Mesenchymal stem cell (in vitro differentiated cells and primary cell): Measurements from ENCODE around the gene PLTP. TPM values are rescaled to one million over a fixed set of nuclear protein-coding genes. Genes with fewer than 3 reads are reported as not detected.

Source experiments
- DNase-seq: peaks from one replicate; pipeline ENCODE4 v3.0.0-alpha.2; 2013
- H2AFZ ChIP-seq: one replicate; pipeline ENCODE4 v1.6.1; 2013; ENCODE audit warnings: low read depth, mild to moderate bottlenecking, control low read depth, inconsistent platforms, low read length, moderate library complexity
- H2AK5ac ChIP-seq: 2 replicates; pipeline ENCODE4 v1.6.1; 2013; ENCODE audit warnings: low read length, moderate library complexity, mild to moderate bottlenecking, inconsistent platforms; ENCODE audit not compliant: severe bottlenecking
- H2BK120ac ChIP-seq: one replicate; pipeline ENCODE4 v1.6.1; 2013; ENCODE audit warnings: low read depth, mild to moderate bottlenecking, inconsistent platforms, low read length, moderate library complexity
- H2BK12ac ChIP-seq, 2 experiments: one replicate each; pipeline ENCODE4 v1.6.1; 2013; ENCODE audit warnings: inconsistent platforms in 2 of 2, low read length in 2 of 2, mild to moderate bottlenecking in 2 of 2, moderate library complexity in 2 of 2, control low read depth in 1 of 2
- H2BK15ac ChIP-seq: one replicate; pipeline ENCODE4 v1.6.1; 2013; ENCODE audit warnings: mild to moderate bottlenecking, low read depth, inconsistent platforms; ENCODE audit not compliant: poor library complexity, severe bottlenecking
- H2BK5ac ChIP-seq: 2 replicates; pipeline ENCODE4 v1.6.1; 2013; ENCODE audit warnings: low read depth, mild to moderate bottlenecking, low read length, control low read depth, inconsistent platforms; ENCODE audit not compliant: poor library complexity, severe bottlenecking
- H3K14ac ChIP-seq, 2 experiments: one replicate each; pipeline ENCODE4 v1.6.1; 2013; ENCODE audit warnings: inconsistent platforms in 2 of 2, low read length in 2 of 2, control low read depth in 1 of 2, mild to moderate bottlenecking in 1 of 2, moderate library complexity in 1 of 2
- H3K18ac ChIP-seq, 2 experiments: one replicate each; pipeline ENCODE4 v1.6.1; 2013; ENCODE audit warnings: inconsistent platforms in 2 of 2, low read length in 2 of 2, control low read depth in 1 of 2, low read depth in 1 of 2, mild to moderate bottlenecking in 1 of 2
- H3K23ac ChIP-seq, 2 experiments: one replicate each; pipeline ENCODE4 v1.6.1; 2013; ENCODE audit warnings: inconsistent platforms in 2 of 2, low read length in 2 of 2, mild to moderate bottlenecking in 2 of 2, moderate library complexity in 2 of 2, control low read depth in 1 of 2
- H3K27ac ChIP-seq: 2 replicates; pipeline ENCODE4 v1.5.1; 2013; ENCODE audit warnings: mild to moderate bottlenecking, moderate library complexity, low read length, control low read depth, inconsistent platforms; ENCODE audit not compliant: poor library complexity, severe bottlenecking
- H3K27me3 ChIP-seq, 2 experiments: 2 replicates each; pipeline versions ENCODE4 v1.6.1 to v1.7.0; 2013; ENCODE audit warnings: low read length in 2 of 2, mild to moderate bottlenecking in 2 of 2, moderate library complexity in 2 of 2, control low read depth in 1 of 2, inconsistent platforms in 1 of 2; ENCODE audit not compliant: control insufficient read depth in 1 of 2, insufficient read depth in 1 of 2
- H3K36me3 ChIP-seq, 2 experiments: 2 replicates each; pipeline versions ENCODE4 v1.6.1 to v1.7.0; 2013; ENCODE audit warnings: low read length in 2 of 2, control low read depth in 1 of 2, inconsistent platforms in 1 of 2, low read depth in 1 of 2, mild to moderate bottlenecking in 1 of 2; ENCODE audit not compliant: insufficient read depth in 2 of 2, control insufficient read depth in 1 of 2
- H3K4ac ChIP-seq, 2 experiments: one replicate each; pipeline ENCODE4 v1.6.1; 2013; ENCODE audit warnings: inconsistent platforms in 2 of 2, low read length in 2 of 2, mild to moderate bottlenecking in 2 of 2, moderate library complexity in 2 of 2, control low read depth in 1 of 2, low read depth in 1 of 2
- H3K4me1 ChIP-seq: 2 replicates; pipeline ENCODE4 v1.6.1; 2013; ENCODE audit warnings: low read depth, low read length, control low read depth; ENCODE audit not compliant: control insufficient read depth, insufficient read depth
- H3K4me2 ChIP-seq: 2 replicates; pipeline ENCODE4 v1.6.1; 2013; ENCODE audit warnings: low read length, mild to moderate bottlenecking, inconsistent platforms; ENCODE audit not compliant: poor library complexity, severe bottlenecking
- H3K4me3 ChIP-seq, 2 experiments: 2 replicates each; pipeline versions ENCODE4 v1.5.1 to v1.7.0; 2013; ENCODE audit warnings: low read length in 2 of 2, mild to moderate bottlenecking in 2 of 2, control low read depth in 1 of 2, low read depth in 1 of 2; ENCODE audit not compliant: insufficient read depth in 1 of 2
- H3K79me1 ChIP-seq: replicated peaks from 2 replicates; pipeline ENCODE4 v1.6.1; 2013; ENCODE audit warnings: mild to moderate bottlenecking, control low read depth, low read length, inconsistent platforms; ENCODE audit not compliant: poor library complexity, severe bottlenecking
- H3K9ac ChIP-seq: 2 replicates; pipeline ENCODE4 v1.7.0; 2013; ENCODE audit warnings: mild to moderate bottlenecking, low read length, moderate library complexity
- H3K9me3 ChIP-seq: 2 replicates; pipeline ENCODE4 v1.7.0; 2013; ENCODE audit warnings: mild to moderate bottlenecking, low read length; ENCODE audit not compliant: control insufficient read depth
- H4K8ac ChIP-seq: one replicate; pipeline ENCODE4 v1.6.1; 2013; ENCODE audit warnings: inconsistent platforms, mild to moderate bottlenecking, low read length, moderate library complexity
- H4K91ac ChIP-seq: one replicate; pipeline ENCODE4 v1.6.1; 2013; ENCODE audit warnings: mild to moderate bottlenecking, low read length, inconsistent platforms
- WGBS: methylation state at CpG from one replicate; pipeline ENCODE4 v1.1.7; 2013; ENCODE audit warnings: mixed read lengths; 5-methylcytosine and 5-hydroxymethylcytosine counted together
- polyA plus RNA-seq, 2 experiments: library from polyadenylated mRNA; stranded (reverse); fragments of 200-250 nt; gene quantifications; one replicate each; pipeline ENCODE4 v1.2.3, GENCODE V29; 2013

Gene PLTP, protein sequence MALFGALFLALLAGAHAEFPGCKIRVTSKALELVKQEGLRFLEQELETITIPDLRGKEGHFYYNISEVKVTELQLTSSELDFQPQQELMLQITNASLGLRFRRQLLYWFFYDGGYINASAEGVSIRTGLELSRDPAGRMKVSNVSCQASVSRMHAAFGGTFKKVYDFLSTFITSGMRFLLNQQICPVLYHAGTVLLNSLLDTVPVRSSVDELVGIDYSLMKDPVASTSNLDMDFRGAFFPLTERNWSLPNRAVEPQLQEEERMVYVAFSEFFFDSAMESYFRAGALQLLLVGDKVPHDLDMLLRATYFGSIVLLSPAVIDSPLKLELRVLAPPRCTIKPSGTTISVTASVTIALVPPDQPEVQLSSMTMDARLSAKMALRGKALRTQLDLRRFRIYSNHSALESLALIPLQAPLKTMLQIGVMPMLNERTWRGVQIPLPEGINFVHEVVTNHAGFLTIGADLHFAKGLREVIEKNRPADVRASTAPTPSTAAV
- polyA plus RNA-seq (2013, experiment 1 of 2), result 175 TPM
- polyA plus RNA-seq (2013, experiment 2 of 2), result 164 TPM

DNA sequence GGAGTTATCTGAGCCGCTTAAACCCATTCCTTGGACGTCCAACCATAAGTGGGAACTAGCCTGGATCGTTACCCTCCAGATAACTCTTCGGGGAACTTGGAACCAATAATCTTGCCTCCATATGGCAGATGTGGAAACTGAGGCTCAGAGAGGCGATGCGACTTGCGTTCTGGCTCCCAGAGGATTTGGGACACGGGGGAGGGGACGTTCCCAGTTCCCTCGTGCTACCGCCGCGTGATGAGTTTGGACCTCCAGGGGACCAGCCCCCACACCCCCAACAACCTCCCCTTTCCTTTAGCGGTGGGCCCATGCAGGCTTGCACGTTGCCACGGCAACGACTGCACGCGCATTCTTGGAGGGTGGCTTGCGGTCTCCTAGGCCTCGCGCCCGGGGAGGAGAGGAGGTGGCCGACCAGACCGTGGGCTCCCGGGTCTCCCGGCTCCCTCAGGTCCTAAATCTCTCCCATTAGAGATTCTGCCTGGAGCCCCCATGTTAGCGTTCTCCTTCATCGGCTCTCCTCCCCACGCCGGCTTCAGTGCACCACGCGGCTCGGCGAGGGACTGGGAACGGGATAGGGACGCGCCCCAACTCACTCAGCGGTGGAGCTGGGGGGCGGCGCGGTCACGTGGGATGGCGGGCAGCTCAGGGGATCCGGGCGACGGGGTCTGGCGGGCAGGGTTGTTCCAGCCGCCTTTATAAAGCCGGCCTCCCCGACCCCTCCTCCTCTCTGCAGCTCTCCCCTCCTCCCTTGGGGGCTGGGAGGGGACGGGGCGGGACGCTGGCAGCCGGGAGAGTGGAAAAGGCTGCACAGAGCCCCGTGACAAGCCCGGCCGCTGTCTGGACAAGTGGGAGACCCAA lies at the start of gene PLTP:
Gene PLTP, minus strand, starts transcription at position 670 of the 858 bp plus-strand sequence. CDS start 703 bp downstream, outside the sequence.
- H3K4me2 ChIP-seq, result peak within 1 kb of the TSS; percentile 88
- H2BK5ac ChIP-seq, result no peak within 1 kb of the TSS
- peak within 1 kb of the TSS; percentile 92 for H4K8ac ChIP-seq
- H3K9ac ChIP-seq, result peak within 1 kb of the TSS; percentile 81
- peak within 1 kb of the TSS; percentile 95 for H2BK15ac ChIP-seq
- H3K27me3 ChIP-seq, result no peaks in the 10 kb centered on the region
- peak; percentile 85 for DNase-seq
- H4K91ac ChIP-seq, result peak within 1 kb of the TSS; percentile 64
- H3K23ac ChIP-seq, result peak within 1 kb of the TSS in 1 of 2 experiments; percentile 57
- H2BK120ac ChIP-seq, result peak within 1 kb of the TSS; percentile 93
- peak within 1 kb of the TSS in 1 of 2 experiments; percentile 90 for H3K14ac ChIP-seq
- peak within 1 kb of the TSS; percentile 68 to 93 for H3K4ac ChIP-seq
- H2AFZ ChIP-seq, result peak within 1 kb of the TSS; percentile 61
- peaks cover 19% of the 10 kb centered on the region for H3K4me1 ChIP-seq
- WGBS, result under 1% methylated on average over 41 of the region's 58 CpGs
- H2AK5ac ChIP-seq, result peak within 1 kb of the TSS; percentile 83
- peak within 1 kb of the TSS; percentile 52 to 60 for H2BK12ac ChIP-seq
- H3K79me1 ChIP-seq, result peaks cover 11% of the 10 kb centered on the region
- peaks cover 19 to 20% of the 10 kb centered on the region in 2 experiments for H3K36me3 ChIP-seq
- H3K27ac ChIP-seq, result peak within 1 kb of the TSS; percentile 78
- no peaks in the 10 kb centered on the region for H3K9me3 ChIP-seq
- H3K18ac ChIP-seq, result peak within 1 kb of the TSS; percentile 92 to 99
- peak within 1 kb of the TSS; percentile 72 to 75 for H3K4me3 ChIP-seq

DNA sequence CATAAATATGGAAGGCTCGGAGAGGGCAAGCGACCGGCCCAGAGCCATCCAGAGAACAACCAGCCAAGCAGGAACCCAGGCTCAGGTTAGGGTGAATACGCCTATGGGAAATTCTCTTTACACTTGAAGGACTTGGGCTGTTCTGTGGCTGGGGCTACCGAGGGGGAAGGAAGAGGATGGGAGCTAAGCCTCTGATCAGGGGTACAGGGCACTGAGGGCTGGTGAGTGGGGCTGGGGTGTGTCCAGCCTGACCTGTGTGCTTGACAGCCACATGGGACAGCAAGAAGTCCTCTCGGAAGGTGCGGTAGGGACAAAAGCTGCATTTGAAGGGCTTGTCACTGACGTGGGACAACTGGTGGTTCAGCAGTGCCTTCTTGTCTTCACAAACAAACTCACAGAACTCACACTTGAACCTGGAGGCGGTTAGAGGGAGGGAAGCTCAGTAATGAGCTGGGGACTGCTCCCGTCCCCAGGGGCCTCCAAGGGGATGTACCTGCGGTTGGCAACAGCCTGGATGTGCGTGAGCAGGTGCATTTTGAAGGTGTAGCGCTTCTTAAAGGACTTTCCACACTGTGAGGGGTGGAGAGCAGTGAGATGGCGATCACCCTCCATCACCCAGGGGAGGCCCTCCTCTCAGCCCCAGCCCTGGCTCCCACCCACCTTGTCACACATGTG lies 48.1 kb upstream of the PLTP start:
- Histone ChIP-seq H3K36me3 (peaks cover 77 to 96% of the 10 kb centered on the region in 2 experiments), H4K8ac (no peak overlapping the region), H3K27me3 (no peaks in the 10 kb centered on the region), H3K23ac (no peak overlapping the region), H3K18ac (no peak overlapping the region), H2AFZ (no peak overlapping the region), H2BK12ac (no peak overlapping the region), H3K4me2 (no peak overlapping the region), H3K9me3 (no peaks in the 10 kb centered on the region), H3K14ac (no peak overlapping the region), H2BK15ac (no peak overlapping the region), H2AK5ac (no peak overlapping the region), H2BK120ac (no peak overlapping the region), H4K91ac (no peak overlapping the region), H3K79me1 (peaks cover 35% of the 10 kb centered on the region), H3K4ac (no peak overlapping the region), H3K27ac (no peak overlapping the region), H2BK5ac (no peak overlapping the region), H3K4me1 (no peaks in the 10 kb centered on the region), H3K4me3 (no peak overlapping the region), H3K9ac (no peak overlapping the region)
- DNase-seq, result no peak
- WGBS, result 100% methylated on average over 13 of the region's 14 CpGs

DNA sequence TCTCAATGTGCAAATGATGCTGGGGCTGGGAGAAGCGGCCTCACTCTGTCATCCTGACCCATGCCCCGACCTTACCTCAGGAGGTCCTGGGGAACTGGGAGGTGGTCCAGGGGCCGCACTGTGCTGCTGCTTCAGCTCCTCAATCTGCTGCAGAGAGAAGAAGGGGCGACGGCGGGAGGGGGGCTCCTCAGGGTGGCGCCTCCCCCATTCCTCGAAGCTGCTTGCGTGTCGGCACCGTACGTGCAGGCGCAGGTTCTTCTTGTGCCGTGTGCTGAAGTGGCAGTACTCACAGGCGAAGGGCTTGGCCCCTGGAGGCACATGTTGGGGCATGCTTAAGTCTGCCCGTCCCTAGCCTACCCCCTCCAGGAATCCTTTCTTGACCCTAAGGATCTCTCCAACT lies 47.2 kb upstream of the PLTP start:
- Histone ChIP-seq H3K79me1 (peaks cover 32% of the 10 kb centered on the region), H3K9me3 (no peaks in the 10 kb centered on the region), H3K23ac (no peak overlapping the region), H2BK15ac (no peak overlapping the region), H2AK5ac (no peak overlapping the region), H3K4ac (no peak overlapping the region), H4K8ac (no peak overlapping the region), H2BK12ac (no peak overlapping the region), H2BK120ac (no peak overlapping the region), H3K4me1 (no peaks in the 10 kb centered on the region), H3K4me2 (no peak overlapping the region), H3K27ac (no peak overlapping the region), H3K27me3 (no peaks in the 10 kb centered on the region), H2BK5ac (no peak overlapping the region), H3K14ac (no peak overlapping the region), H4K91ac (no peak overlapping the region), H3K4me3 (no peak overlapping the region), H3K18ac (no peak overlapping the region), H3K36me3 (peaks cover 73 to 87% of the 10 kb centered on the region in 2 experiments), H3K9ac (no peak overlapping the region), H2AFZ (no peak overlapping the region)
- DNase-seq, result no peak
- 92% methylated on average over 16 of the region's 16 CpGs for WGBS
